ENCODE measurements around the gene OR2T11. TPM values are rescaled to one million over a fixed set of nuclear protein-coding genes. Genes with fewer than 3 reads are reported as not detected.

The OR2T11 gene
- total and polyA plus RNA-seq, 2 of the 13 experiments (the other 11 are each of a cell fraction or from before 2014, with no cell fraction given): not detected

GRCh38 chr1:248597589-248597988 lies 37.3 kb downstream of the OR2T11 start, which contains the start of gene OR2T10 (continued):
- TF ChIP-seq MAZ (IDR thresholded peaks at IDR 0.05; ENCODE audit: borderline replicate concordance, low read depth, low read length): no peak
- TF ChIP-seq MAZ (CRISPR knock-in tag; IDR thresholded peaks at IDR 0.05; ENCODE audit: low read depth): no peak
- TF ChIP-seq CBX5 (CRISPR knock-in tag; IDR thresholded peaks at IDR 0.05; ENCODE audit: borderline replicate concordance): no peak
- TF ChIP-seq MYNN (CRISPR knock-in tag; IDR thresholded peaks at IDR 0.05; ENCODE audit: low read depth): no peak

GRCh38 chr1:248596615-248597014 lies 38.3 kb downstream of the OR2T11 start:
- Histone ChIP-seq H3K4me1 (ENCODE audit: insufficient read depth, low read length) (no peaks in the 10 kb centered on the region), H3K79me2 (ENCODE audit: insufficient read depth, low read length) (no peaks in the 10 kb centered on the region), H3K4me2 (ENCODE audit: low read depth, low read length) (no peak overlapping the region), H3K9me3 (ENCODE audit: low read length) (no peaks in the 10 kb centered on the region), H3K27me3 (ENCODE audit: control insufficient read depth in 1 of 2, insufficient read depth in 2 of 2, low read length in 2 of 2) (no peaks in the 10 kb centered on the region), H3K27ac (ENCODE audit: extremely low read length, insufficient read depth, low read length) (no peak overlapping the region), H3K36me3 (replicated peaks in 1 of 2; ENCODE audit: control insufficient read depth in 1 of 2, insufficient read depth in 2 of 2, low read length in 2 of 2) (no peaks in the 10 kb centered on the region), H3K4me3 (replicated peaks in 1 of 3; ENCODE audit: insufficient read depth in 1 of 3, low read depth in 2 of 3, low read length in 3 of 3) (no peak overlapping the region), H4K20me1 (ENCODE audit: insufficient read depth, low read length) (no peaks in the 10 kb centered on the region), H2AFZ (ENCODE audit: low read length) (no peak overlapping the region), H3K9ac (ENCODE audit: insufficient read depth, low read depth, low read length) (no peak overlapping the region)
- FAIRE-seq (no peak), DNase-seq (ENCODE audit: low spot score) (no peak), ATAC-seq (no peak)
- in situ Hi-C loops (cut with HindIII; ENCODE audit: extremely low pct_ligation_motif_present, low pct_unique_long_range_greater_than_20kb) (no loop called here), intact Hi-C loops (cut with micrococcal nuclease; ENCODE audit: unreplicated experiment) (no loop called here)
- 0% methylated on average over 2 of the region's 2 CpGs for WGBS (ENCODE audit: low lambda C conversion rate)
- POLR2A ChIA-PET: no interaction called here
- CTCF ChIA-PET (ENCODE audit: low intra/inter-chr PET ratio, low total read pairs): no interaction called here
- no TSS peak for BruUV-seq (replicated peaks)
- TF ChIP-seq PHB2 (IDR thresholded peaks at IDR 0.05; ENCODE audit: partially characterized antibody) (no peak), HOXA3 (CRISPR knock-in tag; IDR thresholded peaks at IDR 0.05) (no peak), ZNF841 (CRISPR knock-in tag; IDR thresholded peaks at IDR 0.05; ENCODE audit: borderline replicate concordance) (no peak), ZNF431 (CRISPR knock-in tag; IDR thresholded peaks at IDR 0.05; ENCODE audit: borderline replicate concordance, low read depth) (no peak), TOE1 (CRISPR knock-in tag; IDR thresholded peaks at IDR 0.05) (no peak), ZNF274 (CRISPR knock-in tag; IDR thresholded peaks at IDR 0.05) (no peak), ATRX (CRISPR knock-in tag; IDR thresholded peaks at IDR 0.05; ENCODE audit: borderline replicate concordance) (no peak), THYN1 (CRISPR knock-in tag; IDR thresholded peaks at IDR 0.05; ENCODE audit: borderline replicate concordance, low read depth) (no peak), ZNF574 (CRISPR knock-in tag; IDR thresholded peaks at IDR 0.05) (no peak), CBX1 (IDR thresholded peaks at IDR 0.05; ENCODE audit: low read depth) (no peak)
